Esophagus muscularis mucosa (tissue), 4 donors: ENCODE data around the gene DOK3.

Experiments used
- CTCF ChIP-seq, 3 experiments: fragments of 200-600 bp in 2 of 3; fragments of 450-650 bp in 1 of 3; sonication (generic) in 2 of 3; IDR thresholded peaks; one replicate each; pipeline ENCODE4 v1.5.1; 2017 to 2019; ENCODE audit warnings: antibody characterized with exemption in 3 of 3, mild to moderate bottlenecking in 2 of 3, moderate library complexity in 1 of 3
- EP300 ChIP-seq: sonication (generic); formaldehyde crosslinking; IDR thresholded peaks from one replicate; pipeline ENCODE4 v1.6.1; 2017; ENCODE audit warnings: antibody characterized with exemption
- POLR2AphosphoS5 ChIP-seq, 2 donors: sonication (generic); formaldehyde crosslinking; IDR thresholded peaks; one replicate each; pipeline ENCODE4 v1.6.1; 2017; ENCODE audit warnings: antibody characterized with exemption in 2 of 2

- TF ChIP-seq POLR2AphosphoS5 (IDR thresholded peaks at IDR 0.05): no peak
- TF ChIP-seq CTCF (IDR thresholded peaks at IDR 0.05): no peak
- no peak for TF ChIP-seq EP300
Measured at GRCh38 chr5:177490992-177491391, 18.6 kb downstream of the DOK3 start.
